BLaER1 treated with 17β-estradiol and CSF1 and Interleukin-3, amounts not matched to agents 10 nM and 100 nM (cell line): ENCODE data around the gene LIPC.
A peak's percentile ranks its signal among the peaks of the same experiment; 100 is the strongest.

ENCODE experiments used
- H3K27ac ChIP-seq, 11 experiments: shearing (Covaris generic); formaldehyde crosslinking; 2 replicates each; pipeline ENCODE4 v1.8.1; 2022
- H3K27me3 ChIP-seq, 11 experiments: shearing (Covaris generic); formaldehyde crosslinking; 2 replicates each; pipeline ENCODE4 v1.8.1; 2022
- H3K36me3 ChIP-seq, 11 experiments: shearing (Covaris generic); formaldehyde crosslinking; 2 replicates each; pipeline ENCODE4 v1.8.1; 2022
- H3K4me1 ChIP-seq, 10 experiments: shearing (Covaris generic); formaldehyde crosslinking; 2 replicates each; pipeline ENCODE4 v1.8.1; 2022
- H3K4me2 ChIP-seq, 11 experiments: shearing (Covaris generic); formaldehyde crosslinking; 2 replicates each; pipeline ENCODE4 v1.8.1; 2022
- H3K4me3 ChIP-seq, 10 experiments: shearing (Covaris generic); formaldehyde crosslinking; 2 replicates each; pipeline ENCODE4 v1.8.1; 2022
- H3K9ac ChIP-seq, 11 experiments: shearing (Covaris generic); formaldehyde crosslinking; 2 replicates each; pipeline ENCODE4 v1.8.1; 2022
- H3K9me3 ChIP-seq, 11 experiments: shearing (Covaris generic); formaldehyde crosslinking; replicated peaks in 1 of 11; 2 replicates each; pipeline ENCODE4 v1.8.1; 2022
- H4K20me1 ChIP-seq, 11 experiments: shearing (Covaris generic); formaldehyde crosslinking; 2 replicates each; pipeline ENCODE4 v1.8.1; 2022
- Cebpa-rat ChIP-seq, 11 experiments: shearing (Covaris generic); IDR thresholded peaks; 2 replicates each; pipeline ENCODE4 v1.8.1; 2022

The LIPC gene

GRCh38 chr15:58546635-58547627 is 115.1 kb downstream of the LIPC start:
- Histone ChIP-seq H3K9me3 (peaks cover 0 to 52% (median 14%) of the 10 kb centered on the region in 11 experiments; a peak in 16 of 22 replicates), H3K9ac (peak overlapping the region in 1 of 11 experiments; percentile 20; a peak in 1 of 22 replicates), H3K4me1 (peaks cover 53 to 75% (median 63%) of the 10 kb centered on the region in 10 experiments), H4K20me1 (no peaks in the 10 kb centered on the region), H3K4me2 (peak overlapping the region; percentile 10 to 96 (median 84); a peak in 19 of 22 replicates), H3K4me3 (no peak overlapping the region), H3K27ac (peak overlapping the region in 7 of 11 experiments; percentile 17 to 99 (median 98); a peak in 10 of 22 replicates), H3K27me3 (no peaks in the 10 kb centered on the region), H3K36me3 (peaks cover 0 to 26% (median 4%) of the 10 kb centered on the region in 11 experiments; a peak in 4 of 22 replicates)
- TF ChIP-seq Cebpa-rat (IDR thresholded peaks at IDR 0.05), result no peak

- H3K9ac ChIP-seq, result peak overlapping the region in 1 of 11 experiments; percentile 20; a peak in 4 of 22 replicates
These were observed 116.0 kb downstream of the LIPC start for GRCh38 chr15:58547628-58548307.

GRCh38 chr15:58548308-58549012 is 116.7 kb downstream of the LIPC start:
- Histone ChIP-seq H3K9me3 (peaks cover 0 to 48% (median 14%) of the 10 kb centered on the region in 11 experiments; a peak in 16 of 22 replicates), H3K27ac (peak overlapping the region in 9 of 11 experiments; percentile 97 to 99 (median 99); a peak in 18 of 22 replicates), H3K27me3 (no peaks in the 10 kb centered on the region), H3K9ac (peak overlapping the region in 3 of 11 experiments; percentile 16 to 26 (median 20); a peak in 3 of 22 replicates), H3K36me3 (peaks cover 0 to 22% (median 3%) of the 10 kb centered on the region in 11 experiments; a peak in 4 of 22 replicates), H3K4me2 (peak overlapping the region in 10 of 11 experiments; percentile 13 to 96 (median 87); a peak in 19 of 22 replicates), H3K4me1 (peaks cover 64 to 90% (median 78%) of the 10 kb centered on the region in 10 experiments), H3K4me3 (no peak overlapping the region), H4K20me1 (no peaks in the 10 kb centered on the region)
- no peak for TF ChIP-seq Cebpa-rat (IDR thresholded peaks at IDR 0.05)

More at GRCh38 chr15:58547628-58548307, 116.0 kb downstream of the LIPC start:
- Histone ChIP-seq H3K9me3 (peaks cover 0 to 52% (median 14%) of the 10 kb centered on the region in 11 experiments; a peak in 16 of 22 replicates), H3K27ac (peak overlapping the region in 9 of 11 experiments; percentile 11 to 99 (median 99); a peak in 16 of 22 replicates), H3K4me3 (no peak overlapping the region), H3K4me1 (peaks cover 57 to 83% (median 71%) of the 10 kb centered on the region in 10 experiments), H3K27me3 (no peaks in the 10 kb centered on the region), H4K20me1 (no peaks in the 10 kb centered on the region), H3K4me2 (peak overlapping the region in 10 of 11 experiments; percentile 13 to 96 (median 85); a peak in 19 of 22 replicates), H3K36me3 (peaks cover 0 to 26% (median 4%) of the 10 kb centered on the region in 11 experiments; a peak in 4 of 22 replicates)
- TF ChIP-seq Cebpa-rat (IDR thresholded peaks at IDR 0.05), result no peak

GRCh38 chr15:58549013-58549784 is 117.4 kb downstream of the LIPC start:
- Histone ChIP-seq H3K4me1 (peaks cover 72 to 97% (median 86%) of the 10 kb centered on the region in 10 experiments), H3K4me2 (peak overlapping the region; percentile 84 to 96 (median 89))

GRCh38 chr15:58549785-58550074 is 117.9 kb downstream of the LIPC start:
- H3K4me1 ChIP-seq, result peaks cover 77 to 99% (median 91%) of the 10 kb centered on the region in 10 experiments
- peak overlapping the region in 9 of 11 experiments; percentile 80 to 94 (median 92); a peak in 15 of 22 replicates for H3K9ac ChIP-seq
- H3K27ac ChIP-seq, result peak overlapping the region; percentile 81 to 99 (median 99); a peak in 21 of 22 replicates
- H3K4me2 ChIP-seq, result peak overlapping the region; percentile 84 to 96 (median 89)
- TF ChIP-seq Cebpa-rat (IDR thresholded peaks at IDR 0.05), result no peak
- H3K27me3 ChIP-seq, result no peaks in the 10 kb centered on the region
- peaks cover 0 to 39% (median 13%) of the 10 kb centered on the region in 11 experiments; a peak in 15 of 22 replicates for H3K9me3 ChIP-seq
- H4K20me1 ChIP-seq, result no peaks in the 10 kb centered on the region
- H3K36me3 ChIP-seq, result peaks cover 0 to 9% (median 0%) of the 10 kb centered on the region in 11 experiments; a peak in 4 of 22 replicates
- peak overlapping the region in 4 of 10 experiments; percentile 8 to 47 (median 16); a peak in 3 of 20 replicates for H3K4me3 ChIP-seq

More at GRCh38 chr15:58549013-58549784, 117.4 kb downstream of the LIPC start:
- peak overlapping the region in 7 of 11 experiments; percentile 3 to 94 (median 90); a peak in 10 of 22 replicates for H3K9ac ChIP-seq
- H3K27ac ChIP-seq, result peak overlapping the region in 10 of 11 experiments; percentile 90 to 99 (median 99); a peak in 19 of 22 replicates
- peaks cover 0 to 44% (median 14%) of the 10 kb centered on the region in 11 experiments; a peak in 15 of 22 replicates for H3K9me3 ChIP-seq
- TF ChIP-seq Cebpa-rat (IDR thresholded peaks at IDR 0.05), result no peak
- H3K27me3 ChIP-seq, result no peaks in the 10 kb centered on the region
- H4K20me1 ChIP-seq, result no peaks in the 10 kb centered on the region
- H3K36me3 ChIP-seq, result peaks cover 0 to 14% (median 0%) of the 10 kb centered on the region in 11 experiments; a peak in 4 of 22 replicates
- 0 out of 20 replicates have a peak overlapping the region, but pooled peaks of 1 of the 10 experiments have one; percentile 9 for H3K4me3 ChIP-seq

GRCh38 chr15:58551084-58551763 is 119.4 kb downstream of the LIPC start:
- peak overlapping the region; percentile 81 to 99 (median 99) for H3K27ac ChIP-seq
- H3K9me3 ChIP-seq, result peaks cover 0 to 24% (median 2%) of the 10 kb centered on the region in 11 experiments; a peak in 11 of 22 replicates
- H4K20me1 ChIP-seq, result no peaks in the 10 kb centered on the region
- peaks cover 91 to 99% (median 94%) of the 10 kb centered on the region in 10 experiments for H3K4me1 ChIP-seq
- H3K36me3 ChIP-seq, result peaks cover 0 to 4% (median 0%) of the 10 kb centered on the region in 11 experiments; a peak in 2 of 22 replicates
- peak overlapping the region; percentile 84 to 96 (median 89) for H3K4me2 ChIP-seq
- H3K27me3 ChIP-seq, result no peaks in the 10 kb centered on the region
- TF ChIP-seq Cebpa-rat (IDR thresholded peaks at IDR 0.05), result no peak
- peak overlapping the region in 8 of 10 experiments; percentile 22 to 63 (median 50); a peak in 13 of 20 replicates for H3K4me3 ChIP-seq
- peak overlapping the region; percentile 80 to 94 (median 92) for H3K9ac ChIP-seq
